Activated naive CD4-positive, alpha-beta T cell treated with anti-CD3 and anti-CD28 coated beads, Interleukin-2, amount 10 ng/mL, durations not matched to agents 7 days and 5 days (primary cell): Measurements from ENCODE around the gene DNAH14.
"Not testable (repeated sequence)": the region's sequence is repeated elsewhere in the genome, so short reads cannot be mapped to it uniquely, and the experiment has no call there.

Experiments
- CTCF ChIA-PET: fragments of 350-600 bp; sonication (Branson Sonifier 250); formaldehyde crosslinking; loops from one replicate; lab custom pipeline; 2021; ENCODE audit warnings: antibody characterized with exemption; lab: Charles Lee
- DNase-seq: peaks from one replicate; pipeline ENCODE4 v3.0.0-alpha.2; 2020
- H3K27ac Mint-ChIP-seq: one replicate; pipeline ENCODE4 v1.8.0; 2021; ENCODE audit warnings: mild to moderate bottlenecking, moderate library complexity, mixed read lengths
- H3K27me3 Mint-ChIP-seq: one replicate; pipeline ENCODE4 v1.8.0; 2021; ENCODE audit warnings: mild to moderate bottlenecking, mixed read lengths
- H3K36me3 Mint-ChIP-seq: one replicate; pipeline ENCODE4 v1.8.0; 2021; ENCODE audit warnings: mixed read lengths
- H3K4me1 Mint-ChIP-seq: one replicate; pipeline ENCODE4 v1.8.0; 2021; ENCODE audit warnings: mixed read lengths
- H3K4me3 Mint-ChIP-seq: one replicate; pipeline ENCODE4 v1.8.0; 2021; ENCODE audit warnings: mild to moderate bottlenecking, moderate library complexity, mixed read lengths
- H3K9me3 Mint-ChIP-seq: one replicate; pipeline ENCODE4 v1.8.0; 2021; ENCODE audit warnings: mixed read lengths

Gene DNAH14

GRCh38 chr1:224995602-224996001, 66.1 kb downstream of the DNAH14 start:
- no peaks in the 10 kb centered on the region for H3K4me1 Mint-ChIP-seq
- H3K4me3 Mint-ChIP-seq, result no peak overlapping the region
- DNase-seq, result no peak
- H3K9me3 Mint-ChIP-seq, result peaks cover 11% of the 10 kb centered on the region
- CTCF ChIA-PET, result interaction anchor here (0.6 kb wide), 1 partner anchor 29 kb away, joined by 3 read pairs; no protein-coding TSS in a partner anchor
- no peaks in the 10 kb centered on the region for H3K36me3 Mint-ChIP-seq
- no peak overlapping the region for H3K27ac Mint-ChIP-seq
- no peaks in the 10 kb centered on the region for H3K27me3 Mint-ChIP-seq

DNA sequence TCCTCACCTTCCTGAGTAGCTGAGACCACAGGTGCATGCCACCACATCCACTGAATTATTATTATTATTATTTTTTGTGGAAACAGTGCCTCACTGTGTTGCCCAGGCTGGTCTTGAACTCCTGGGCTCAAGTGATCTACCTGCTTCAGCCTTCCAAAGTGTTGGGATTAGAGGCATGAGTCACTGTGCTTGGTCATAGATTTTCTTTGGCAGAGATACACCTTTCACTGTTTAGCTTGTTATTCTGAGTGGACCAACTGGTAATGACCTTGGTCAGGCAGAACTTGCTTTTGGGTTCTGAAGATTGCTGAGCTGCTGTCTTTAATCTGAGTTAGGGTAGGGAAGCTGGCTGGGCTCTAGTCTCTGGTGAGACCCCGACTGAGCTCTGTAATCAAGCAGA, 66.8 kb downstream of the DNAH14 start:
- no peaks in the 10 kb centered on the region for H3K36me3 Mint-ChIP-seq
- no peak overlapping the region for H3K27ac Mint-ChIP-seq
- no peak overlapping the region for H3K4me3 Mint-ChIP-seq
- CTCF ChIA-PET, result no interaction called here
- no peaks in the 10 kb centered on the region for H3K4me1 Mint-ChIP-seq
- DNase-seq, result no peak
- H3K9me3 Mint-ChIP-seq, result peaks cover 11% of the 10 kb centered on the region
- H3K27me3 Mint-ChIP-seq, result no peaks in the 10 kb centered on the region

DNA sequence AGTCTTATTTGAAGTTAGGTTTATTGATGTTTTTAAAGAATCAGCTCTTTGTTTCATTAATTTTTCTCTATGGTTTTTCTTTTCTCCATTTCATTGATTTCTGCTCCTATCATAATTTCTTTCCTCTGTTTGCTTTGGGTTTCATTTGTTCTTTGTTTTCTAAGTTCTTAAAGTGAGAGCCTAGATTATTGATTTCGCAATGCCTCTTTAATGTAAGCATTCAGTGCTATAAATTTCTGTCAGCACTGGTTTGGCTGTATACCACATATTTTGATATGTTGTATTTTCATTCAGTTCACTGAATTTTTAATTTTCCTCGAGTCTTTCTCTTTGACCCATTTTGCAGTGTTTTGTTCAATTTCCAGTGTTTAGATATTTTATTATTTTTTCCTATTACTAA, 68.7 kb downstream of the DNAH14 start:
- H3K4me3 Mint-ChIP-seq, result no peak overlapping the region

GRCh38 chr1:225004396-225004795, 74.9 kb downstream of the DNAH14 start:
- no peaks in the 10 kb centered on the region for H3K4me1 Mint-ChIP-seq
- no peaks in the 10 kb centered on the region for H3K9me3 Mint-ChIP-seq
- CTCF ChIA-PET, result no interaction called here
- H3K27ac Mint-ChIP-seq, result no peak overlapping the region
- DNase-seq, result no peak
- H3K36me3 Mint-ChIP-seq, result no peaks in the 10 kb centered on the region
- H3K27me3 Mint-ChIP-seq, result no peaks in the 10 kb centered on the region
- no peak overlapping the region for H3K4me3 Mint-ChIP-seq

More for the DNA sequence above, 68.7 kb downstream of the DNAH14 start:
- H3K36me3 Mint-ChIP-seq, result no peaks in the 10 kb centered on the region
- no peaks in the 10 kb centered on the region for H3K27me3 Mint-ChIP-seq
- no peaks in the 10 kb centered on the region for H3K4me1 Mint-ChIP-seq
- H3K27ac Mint-ChIP-seq, result no peak overlapping the region
- H3K9me3 Mint-ChIP-seq, result peaks cover 11% of the 10 kb centered on the region
- CTCF ChIA-PET, result no interaction called here
- no peak for DNase-seq

DNA sequence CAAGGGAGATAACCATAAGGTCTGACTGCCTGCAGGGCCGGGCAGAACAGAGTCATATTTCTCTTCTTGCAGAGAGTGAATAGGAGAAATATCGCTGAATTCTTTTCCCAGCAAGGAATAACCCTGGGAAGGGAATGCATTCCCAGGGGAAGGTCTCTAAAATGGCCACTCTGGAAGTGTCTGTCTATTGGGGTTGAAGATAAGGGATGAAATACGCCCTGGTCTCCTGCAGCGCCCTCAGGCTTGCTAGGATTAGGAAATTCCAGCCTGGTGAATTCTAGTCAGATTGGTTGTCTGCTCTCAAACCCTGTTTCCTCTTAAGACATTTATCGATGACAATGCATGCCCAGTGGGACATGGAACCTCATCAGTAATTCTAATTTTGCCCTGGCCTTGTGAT, 76.9 kb downstream of the DNAH14 start:
- DNase-seq, CTCF ChIA-PET: not testable (repeated sequence)

DNA sequence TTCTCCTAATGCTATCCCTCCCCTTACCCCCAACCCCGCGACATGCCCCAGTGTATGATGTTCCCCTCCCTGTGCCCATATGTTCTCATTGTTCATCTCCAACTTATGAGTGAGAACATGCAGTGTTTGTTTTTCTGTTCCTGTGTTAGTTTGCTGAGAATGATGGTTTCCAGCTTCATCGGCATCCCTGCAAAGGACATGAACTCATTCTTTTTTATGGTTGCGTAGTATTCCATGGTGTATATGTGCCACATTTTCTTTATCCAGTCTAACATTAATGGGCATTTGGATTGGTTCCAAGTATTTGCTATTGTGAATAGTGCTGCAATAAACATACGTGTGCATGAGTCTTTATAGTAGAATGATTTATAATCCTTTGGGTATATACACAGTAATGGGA, 78.6 kb downstream of the DNAH14 start:
- H3K27me3 Mint-ChIP-seq, DNase-seq, H3K36me3 Mint-ChIP-seq, H3K4me1 Mint-ChIP-seq, H3K4me3 Mint-ChIP-seq, H3K27ac Mint-ChIP-seq, H3K9me3 Mint-ChIP-seq, CTCF ChIA-PET: not testable (repeated sequence)

More for the DNA sequence above, 76.9 kb downstream of the DNAH14 start:
- H3K27me3 Mint-ChIP-seq, H3K27ac Mint-ChIP-seq, H3K36me3 Mint-ChIP-seq, H3K4me1 Mint-ChIP-seq, H3K9me3 Mint-ChIP-seq, H3K4me3 Mint-ChIP-seq: not testable (repeated sequence)

- peaks cover 2% of the 10 kb centered on the region for H3K9me3 Mint-ChIP-seq
- H3K27ac Mint-ChIP-seq, result no peak overlapping the region
- no peaks in the 10 kb centered on the region for H3K4me1 Mint-ChIP-seq
- CTCF ChIA-PET, result no interaction called here
- H3K27me3 Mint-ChIP-seq, result no peaks in the 10 kb centered on the region
- DNase-seq, result no peak
- H3K4me3 Mint-ChIP-seq, result no peak overlapping the region
- H3K36me3 Mint-ChIP-seq, result no peaks in the 10 kb centered on the region
These were observed 91.6 kb downstream of the DNAH14 start for GRCh38 chr1:225021037-225021436.

DNA sequence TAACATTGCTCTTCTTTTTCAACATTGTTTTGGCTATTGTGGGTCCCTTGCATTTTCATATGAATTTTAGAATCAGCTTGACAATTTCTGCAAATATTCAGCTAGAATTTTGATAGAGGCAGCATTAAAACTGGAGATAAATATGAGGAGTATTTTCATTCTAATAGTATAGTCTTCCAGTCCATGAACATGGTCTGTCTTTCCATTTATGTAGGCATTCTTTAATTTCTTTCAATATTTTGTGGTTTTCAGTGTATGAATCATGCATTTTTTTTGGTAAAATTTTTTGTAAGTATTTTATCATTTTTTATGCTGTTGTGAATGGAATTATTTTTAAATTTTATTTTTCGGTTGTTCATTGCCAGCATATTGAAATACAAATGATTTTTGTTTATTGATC, 97.2 kb downstream of the DNAH14 start:
- no peak overlapping the region for H3K27ac Mint-ChIP-seq
- DNase-seq, result no peak
- CTCF ChIA-PET, result no interaction called here
- H3K27me3 Mint-ChIP-seq, result no peaks in the 10 kb centered on the region
- H3K36me3 Mint-ChIP-seq, result no peaks in the 10 kb centered on the region
- H3K9me3 Mint-ChIP-seq, result no peaks in the 10 kb centered on the region
- H3K4me1 Mint-ChIP-seq, result no peaks in the 10 kb centered on the region
- H3K4me3 Mint-ChIP-seq, result no peak overlapping the region

DNA sequence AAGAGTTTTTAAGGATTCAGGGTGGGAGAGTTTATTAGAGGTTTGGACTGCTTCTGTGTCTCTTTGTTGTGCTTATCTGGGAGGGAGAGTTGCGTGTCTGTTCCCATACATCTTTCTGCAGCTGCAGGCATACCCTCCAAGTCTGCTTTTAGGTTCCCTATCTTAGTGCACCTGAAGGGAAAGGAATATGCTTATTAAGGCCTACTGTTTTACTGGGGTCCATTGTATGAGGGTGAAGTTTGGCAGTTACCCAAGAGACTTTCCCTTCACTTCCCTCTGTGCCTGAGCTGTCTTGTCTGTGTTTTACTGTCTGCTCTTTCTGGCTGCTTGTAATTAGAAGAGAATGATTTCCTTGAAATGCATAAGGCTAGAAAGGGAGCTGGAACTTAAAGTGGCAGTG, 107.0 kb downstream of the DNAH14 start:
- not testable (repeated sequence) for H3K9me3 Mint-ChIP-seq, DNase-seq, H3K4me3 Mint-ChIP-seq, H3K27ac Mint-ChIP-seq, H3K27me3 Mint-ChIP-seq, H3K36me3 Mint-ChIP-seq, H3K4me1 Mint-ChIP-seq
- CTCF ChIA-PET, result interaction anchor here (1.0 kb wide), 1 partner anchor 10 kb away, joined by 3 read pairs; no protein-coding TSS in a partner anchor

DNA sequence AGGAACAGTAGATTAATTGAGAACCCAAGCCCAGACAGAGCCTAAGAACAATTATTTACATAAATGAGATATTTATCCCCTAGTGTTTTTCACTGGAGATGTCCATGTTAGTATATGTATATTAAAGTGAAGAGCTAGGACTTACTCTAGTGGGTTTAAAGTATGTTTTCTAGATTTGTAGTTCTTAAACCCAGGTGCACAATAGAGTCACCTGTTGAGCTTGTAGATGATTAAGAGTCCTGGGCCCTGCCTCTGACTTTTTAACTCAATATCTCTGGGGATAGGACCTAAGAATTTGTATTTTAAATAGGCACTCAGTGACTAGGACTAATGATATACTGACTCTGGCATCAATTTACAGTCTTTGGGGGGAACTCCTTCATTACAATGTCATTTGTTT, 112.8 kb downstream of the DNAH14 start:
- CTCF ChIA-PET, result no interaction called here

GRCh38 chr1:225044258-225044657, 114.8 kb downstream of the DNAH14 start:
- H3K9me3 Mint-ChIP-seq, result no peaks in the 10 kb centered on the region
- H3K27me3 Mint-ChIP-seq, result peaks cover 6% of the 10 kb centered on the region
- CTCF ChIA-PET, result no interaction called here
- no peaks in the 10 kb centered on the region for H3K4me1 Mint-ChIP-seq
- no peak for DNase-seq
- no peaks in the 10 kb centered on the region for H3K36me3 Mint-ChIP-seq
- no peak overlapping the region for H3K4me3 Mint-ChIP-seq
- no peak overlapping the region for H3K27ac Mint-ChIP-seq

More for the DNA sequence above, 112.8 kb downstream of the DNAH14 start:
- no peaks in the 10 kb centered on the region for H3K36me3 Mint-ChIP-seq
- H3K4me1 Mint-ChIP-seq, result no peaks in the 10 kb centered on the region
- no peaks in the 10 kb centered on the region for H3K9me3 Mint-ChIP-seq
- H3K4me3 Mint-ChIP-seq, result no peak overlapping the region
- H3K27ac Mint-ChIP-seq, result no peak overlapping the region
- DNase-seq, result no peak
- peaks cover 6% of the 10 kb centered on the region for H3K27me3 Mint-ChIP-seq

DNA sequence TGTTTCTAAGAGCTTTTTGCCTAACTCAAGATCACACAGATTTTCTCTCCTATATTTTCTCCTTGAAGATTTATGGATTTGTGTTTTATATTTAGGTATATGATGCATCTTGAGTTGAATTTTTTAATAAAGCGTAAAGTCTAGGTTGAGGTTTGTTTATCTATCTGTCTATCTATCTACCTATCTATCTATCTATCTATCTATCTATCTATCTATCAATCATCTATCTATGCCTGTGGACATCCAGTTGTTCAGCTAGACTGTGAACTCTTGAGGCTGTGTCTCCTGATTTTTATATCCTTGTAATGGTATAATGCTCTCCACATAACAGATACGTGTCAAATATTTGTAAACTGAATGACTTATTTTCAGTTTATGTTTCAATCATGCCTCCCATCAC, 120.1 kb downstream of the DNAH14 start:
- CTCF ChIA-PET, result no interaction called here
- H3K9me3 Mint-ChIP-seq, result no peaks in the 10 kb centered on the region
- no peaks in the 10 kb centered on the region for H3K36me3 Mint-ChIP-seq

GRCh38 chr1:225063722-225064121, 134.2 kb downstream of the DNAH14 start:
- H3K27me3 Mint-ChIP-seq, result no peaks in the 10 kb centered on the region
- H3K9me3 Mint-ChIP-seq, result no peaks in the 10 kb centered on the region
- H3K36me3 Mint-ChIP-seq, result no peaks in the 10 kb centered on the region
- no peak for DNase-seq
- H3K4me3 Mint-ChIP-seq, result no peak overlapping the region
- no peaks in the 10 kb centered on the region for H3K4me1 Mint-ChIP-seq
- H3K27ac Mint-ChIP-seq, result no peak overlapping the region
- CTCF ChIA-PET, result no interaction called here

More for the DNA sequence above, 120.1 kb downstream of the DNAH14 start:
- no peak for DNase-seq
- Mint-ChIP-seq H3K27ac (no peak overlapping the region), H3K4me1 (no peaks in the 10 kb centered on the region), H3K4me3 (no peak overlapping the region), H3K27me3 (no peaks in the 10 kb centered on the region)

- no peak overlapping the region for H3K4me3 Mint-ChIP-seq
- DNase-seq, result no peak
- H3K9me3 Mint-ChIP-seq, result peaks cover 25% of the 10 kb centered on the region
- CTCF ChIA-PET, result no interaction called here
- no peaks in the 10 kb centered on the region for H3K36me3 Mint-ChIP-seq
- no peaks in the 10 kb centered on the region for H3K27me3 Mint-ChIP-seq
- H3K4me1 Mint-ChIP-seq, result no peaks in the 10 kb centered on the region
- H3K27ac Mint-ChIP-seq, result no peak overlapping the region
These were observed 141.5 kb downstream of the DNAH14 start for GRCh38 chr1:225070972-225071371.

GRCh38 chr1:225097175-225097574, 167.7 kb downstream of the DNAH14 start:
- H3K9me3 Mint-ChIP-seq, result no peaks in the 10 kb centered on the region
- CTCF ChIA-PET, result no interaction called here
- H3K27me3 Mint-ChIP-seq, result no peaks in the 10 kb centered on the region
- H3K4me1 Mint-ChIP-seq, result no peaks in the 10 kb centered on the region
- DNase-seq, result no peak
- H3K36me3 Mint-ChIP-seq, result no peaks in the 10 kb centered on the region
- H3K27ac Mint-ChIP-seq, result no peak overlapping the region
- no peak overlapping the region for H3K4me3 Mint-ChIP-seq

GRCh38 chr1:225111000-225111399, 181.5 kb downstream of the DNAH14 start:
- H3K9me3 Mint-ChIP-seq, result no peaks in the 10 kb centered on the region
- no peaks in the 10 kb centered on the region for H3K27me3 Mint-ChIP-seq
- H3K4me3 Mint-ChIP-seq, result no peak overlapping the region
- CTCF ChIA-PET, result no interaction called here
- H3K36me3 Mint-ChIP-seq, result no peaks in the 10 kb centered on the region
- H3K27ac Mint-ChIP-seq, result no peak overlapping the region
- no peak for DNase-seq
- no peaks in the 10 kb centered on the region for H3K4me1 Mint-ChIP-seq
